Adipocyte (in vitro differentiated cells): ENCODE data around the gene RAB4B.
A peak's percentile ranks its signal among the peaks of the same experiment; 100 is the strongest.

Experiments used
- DNase-seq: peaks from one replicate; pipeline ENCODE4 v3.0.0-alpha.2; 2015; ENCODE audit warnings: low read depth
- H3K27me3 ChIP-seq: replicated peaks from 2 replicates; pipeline ENCODE4 v1.7.0; 2013; ENCODE audit warnings: mild to moderate bottlenecking, low read length, moderate library complexity; ENCODE audit not compliant: control insufficient read depth, insufficient read depth
- H3K36me3 ChIP-seq: 2 replicates; pipeline ENCODE4 v1.7.0; 2013; ENCODE audit warnings: low read length, mild to moderate bottlenecking, moderate library complexity; ENCODE audit not compliant: control insufficient read depth, insufficient read depth, severe bottlenecking
- H3K4me1 ChIP-seq: 2 replicates; pipeline ENCODE4 v1.7.0; 2013; ENCODE audit warnings: mild to moderate bottlenecking, low read length, moderate library complexity; ENCODE audit not compliant: control insufficient read depth, insufficient read depth
- H3K4me3 ChIP-seq: 2 replicates; pipeline ENCODE4 v1.7.0; 2013; ENCODE audit warnings: mild to moderate bottlenecking, low read length, moderate library complexity
- H3K9ac ChIP-seq: 2 replicates; pipeline ENCODE4 v1.7.0; 2013; ENCODE audit warnings: mild to moderate bottlenecking, low read length, moderate library complexity
- H3K9me3 ChIP-seq: 2 replicates; pipeline ENCODE4 v1.7.0; 2013; ENCODE audit warnings: mild to moderate bottlenecking, low read length, moderate library complexity; ENCODE audit not compliant: control insufficient read depth

The RAB4B gene

DNA sequence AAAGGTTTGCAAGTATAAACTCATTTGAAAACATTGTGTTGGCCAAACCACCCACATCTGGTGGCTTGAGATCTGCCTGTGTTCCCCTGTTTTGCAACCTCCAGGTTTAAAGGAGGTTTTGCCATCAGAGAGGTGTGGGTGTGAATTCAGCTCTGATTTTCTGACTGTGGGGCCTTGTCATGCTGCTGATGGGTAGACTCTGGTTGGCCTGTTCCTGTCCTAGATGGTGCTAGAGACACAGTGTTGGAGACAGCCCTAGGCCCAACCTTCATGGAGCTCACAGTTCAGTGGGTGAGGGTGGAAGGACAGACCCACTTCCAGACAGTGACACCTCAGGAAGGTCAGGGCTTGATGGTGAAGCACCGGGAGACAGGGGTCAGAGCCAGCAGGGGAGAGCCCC is 7.5 kb downstream of the RAB4B start:
- DNase-seq = no peak
- H3K4me1 ChIP-seq = no peaks in the 10 kb centered on the region
- peaks cover 16% of the 10 kb centered on the region for H3K36me3 ChIP-seq
- H3K9ac ChIP-seq = no peak overlapping the region
- H3K27me3 ChIP-seq = no peaks in the 10 kb centered on the region
- no peaks in the 10 kb centered on the region for H3K9me3 ChIP-seq
- no peak overlapping the region for H3K4me3 ChIP-seq

- Histone ChIP-seq H3K4me3 (no peak overlapping the region), H3K9ac (no peak overlapping the region), H3K36me3 (peaks cover 16% of the 10 kb centered on the region), H3K27me3 (no peaks in the 10 kb centered on the region), H3K4me1 (peaks cover 3% of the 10 kb centered on the region), H3K9me3 (no peaks in the 10 kb centered on the region)
- no peak for DNase-seq
Measured at GRCh38 chr19:40786060-40787037, 8.3 kb downstream of the RAB4B start.

- DNase-seq = peak; percentile 40
- H3K4me3 ChIP-seq = no peak overlapping the region
- H3K4me1 ChIP-seq = peaks cover 17% of the 10 kb centered on the region
- no peaks in the 10 kb centered on the region for H3K27me3 ChIP-seq
- peaks cover 3% of the 10 kb centered on the region for H3K36me3 ChIP-seq
- no peaks in the 10 kb centered on the region for H3K9me3 ChIP-seq
- H3K9ac ChIP-seq = peak overlapping the region; percentile 40
Measured at GRCh38 chr19:40791349-40791748, 13.3 kb downstream of the RAB4B start.

GRCh38 chr19:40791996-40792395 is 13.9 kb downstream of the RAB4B start:
- DNase-seq = no peak
- H3K4me1 ChIP-seq = peaks cover 17% of the 10 kb centered on the region
- H3K9me3 ChIP-seq = no peaks in the 10 kb centered on the region
- H3K36me3 ChIP-seq = peaks cover 3% of the 10 kb centered on the region
- peak overlapping the region; percentile 51 for H3K9ac ChIP-seq
- peak overlapping the region; percentile 16 for H3K4me3 ChIP-seq
- H3K27me3 ChIP-seq = no peaks in the 10 kb centered on the region

- H3K9ac ChIP-seq = peak overlapping the region; percentile 82
- peak overlapping the region; percentile 80 for H3K4me3 ChIP-seq
- peaks cover 35% of the 10 kb centered on the region for H3K4me1 ChIP-seq
- H3K9me3 ChIP-seq = no peaks in the 10 kb centered on the region
- DNase-seq = no peak
- no peaks in the 10 kb centered on the region for H3K27me3 ChIP-seq
- H3K36me3 ChIP-seq = peaks cover 14% of the 10 kb centered on the region
Measured at GRCh38 chr19:40797166-40797962, 19.3 kb downstream of the RAB4B start.

GRCh38 chr19:40797963-40798682 is 20.1 kb downstream of the RAB4B start:
- Histone ChIP-seq H3K27me3 (no peaks in the 10 kb centered on the region), H3K9ac (peak overlapping the region; percentile 82), H3K4me3 (peak overlapping the region; percentile 80), H3K36me3 (peaks cover 14% of the 10 kb centered on the region), H3K9me3 (no peaks in the 10 kb centered on the region), H3K4me1 (peaks cover 35% of the 10 kb centered on the region)
- DNase-seq = peak; percentile 39

- Histone ChIP-seq H3K9me3 (no peaks in the 10 kb centered on the region), H3K27me3 (no peaks in the 10 kb centered on the region), H3K9ac (peak within 1 kb of the TSS; percentile 94), H3K4me1 (peaks cover 42% of the 10 kb centered on the region), H3K36me3 (peaks cover 22% of the 10 kb centered on the region), H3K4me3 (peak within 1 kb of the TSS; percentile 96)
- DNase-seq = peak; percentile 100
Measured at GRCh38 chr19:40798683-40799557, 20.9 kb downstream of the RAB4B start, which contains the start of gene EGLN2. Gene EGLN2 (plus strand): TSS chr19:40799191. CDS start chr19:40800573, 1,382 bp downstream.

- Histone ChIP-seq H3K36me3 (peaks cover 30% of the 10 kb centered on the region), H3K9ac (peak overlapping the region; percentile 94), H3K27me3 (no peaks in the 10 kb centered on the region), H3K4me3 (peak overlapping the region; percentile 96), H3K9me3 (no peaks in the 10 kb centered on the region), H3K4me1 (peaks cover 50% of the 10 kb centered on the region)
- DNase-seq = peak; percentile 71
Measured at GRCh38 chr19:40799558-40800338, 21.7 kb downstream of the RAB4B start.

DNA sequence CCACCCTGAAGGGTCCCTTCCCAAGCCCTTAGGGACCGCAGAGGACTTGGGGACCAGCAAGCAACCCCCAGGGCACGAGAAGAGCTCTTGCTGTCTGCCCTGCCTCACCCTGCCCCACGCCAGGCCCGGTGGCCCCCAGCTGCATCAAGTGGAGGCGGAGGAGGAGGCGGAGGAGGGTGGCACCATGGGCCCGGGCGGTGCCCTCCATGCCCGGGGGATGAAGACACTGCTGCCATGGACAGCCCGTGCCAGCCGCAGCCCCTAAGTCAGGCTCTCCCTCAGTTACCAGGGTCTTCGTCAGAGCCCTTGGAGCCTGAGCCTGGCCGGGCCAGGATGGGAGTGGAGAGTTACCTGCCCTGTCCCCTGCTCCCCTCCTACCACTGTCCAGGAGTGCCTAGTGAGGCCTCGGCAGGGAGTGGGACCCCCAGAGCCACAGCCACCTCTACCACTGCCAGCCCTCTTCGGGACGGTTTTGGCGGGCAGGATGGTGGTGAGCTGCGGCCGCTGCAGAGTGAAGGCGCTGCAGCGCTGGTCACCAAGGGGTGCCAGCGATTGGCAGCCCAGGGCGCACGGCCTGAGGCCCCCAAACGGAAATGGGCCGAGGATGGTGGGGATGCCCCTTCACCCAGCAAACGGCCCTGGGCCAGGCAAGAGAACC is 22.4 kb downstream of the RAB4B start:
- peak overlapping the region; percentile 96 for H3K4me3 ChIP-seq
- H3K4me1 ChIP-seq = peaks cover 54% of the 10 kb centered on the region

More for the DNA sequence above, 22.4 kb downstream of the RAB4B start:
- no peaks in the 10 kb centered on the region for H3K9me3 ChIP-seq
- no peaks in the 10 kb centered on the region for H3K27me3 ChIP-seq
- DNase-seq = no peak
- H3K36me3 ChIP-seq = peaks cover 37% of the 10 kb centered on the region
- H3K9ac ChIP-seq = peak overlapping the region; percentile 94
